GM18861 (cell line): ENCODE measurements around the gene MARCHF9.

Experiments used
- ATAC-seq: cut with Tn5 transposase; IDR thresholded peaks from one replicate; pipeline ENCODE4 v1.9.1; 2021; ENCODE audit not compliant: unreplicated experiment

Gene MARCHF9

DNA sequence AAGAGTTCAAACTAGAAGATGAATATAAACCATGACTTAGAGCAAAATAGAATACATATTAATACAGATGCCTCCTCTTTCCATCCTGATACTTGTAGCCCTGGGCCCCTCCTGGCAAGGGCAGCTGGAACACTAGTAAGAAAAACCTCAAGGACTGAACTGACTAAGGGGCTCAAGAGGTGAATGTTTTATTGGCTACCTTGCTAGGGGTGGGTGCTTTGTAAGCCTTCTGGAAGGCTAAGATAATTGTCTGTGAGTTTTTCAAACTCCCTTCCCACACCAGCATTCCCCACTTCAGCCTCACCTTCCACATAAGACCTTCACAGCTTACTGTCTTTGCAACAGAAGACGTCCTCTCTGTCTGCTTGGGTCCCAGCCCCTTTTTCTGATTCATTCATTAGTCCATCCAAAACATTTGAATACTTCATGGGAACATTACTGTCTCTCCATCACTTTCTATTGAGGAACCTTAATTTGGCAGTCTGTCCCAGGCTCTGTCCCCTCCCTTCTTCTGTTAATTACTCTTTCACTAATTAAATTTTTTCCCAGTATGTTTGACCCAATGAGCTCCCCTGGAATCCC lies 1.1 kb upstream of the MARCHF9 start:
- no peak for ATAC-seq

DNA sequence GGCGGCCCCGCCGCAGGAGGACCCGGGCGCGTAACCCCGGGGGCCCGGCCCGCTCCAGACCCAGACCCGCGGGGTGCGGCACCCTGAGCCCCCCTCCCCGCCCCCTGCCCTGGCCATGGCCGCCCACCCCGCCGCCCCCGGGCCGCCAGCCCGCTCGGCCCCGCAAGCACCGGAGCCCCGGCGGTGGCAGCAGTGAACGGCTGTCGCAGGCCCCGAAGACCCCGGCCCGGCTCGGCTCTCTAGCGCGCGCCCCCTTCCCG lies 221 bp downstream of the MARCHF9 start:
- ATAC-seq = no peak

DNA sequence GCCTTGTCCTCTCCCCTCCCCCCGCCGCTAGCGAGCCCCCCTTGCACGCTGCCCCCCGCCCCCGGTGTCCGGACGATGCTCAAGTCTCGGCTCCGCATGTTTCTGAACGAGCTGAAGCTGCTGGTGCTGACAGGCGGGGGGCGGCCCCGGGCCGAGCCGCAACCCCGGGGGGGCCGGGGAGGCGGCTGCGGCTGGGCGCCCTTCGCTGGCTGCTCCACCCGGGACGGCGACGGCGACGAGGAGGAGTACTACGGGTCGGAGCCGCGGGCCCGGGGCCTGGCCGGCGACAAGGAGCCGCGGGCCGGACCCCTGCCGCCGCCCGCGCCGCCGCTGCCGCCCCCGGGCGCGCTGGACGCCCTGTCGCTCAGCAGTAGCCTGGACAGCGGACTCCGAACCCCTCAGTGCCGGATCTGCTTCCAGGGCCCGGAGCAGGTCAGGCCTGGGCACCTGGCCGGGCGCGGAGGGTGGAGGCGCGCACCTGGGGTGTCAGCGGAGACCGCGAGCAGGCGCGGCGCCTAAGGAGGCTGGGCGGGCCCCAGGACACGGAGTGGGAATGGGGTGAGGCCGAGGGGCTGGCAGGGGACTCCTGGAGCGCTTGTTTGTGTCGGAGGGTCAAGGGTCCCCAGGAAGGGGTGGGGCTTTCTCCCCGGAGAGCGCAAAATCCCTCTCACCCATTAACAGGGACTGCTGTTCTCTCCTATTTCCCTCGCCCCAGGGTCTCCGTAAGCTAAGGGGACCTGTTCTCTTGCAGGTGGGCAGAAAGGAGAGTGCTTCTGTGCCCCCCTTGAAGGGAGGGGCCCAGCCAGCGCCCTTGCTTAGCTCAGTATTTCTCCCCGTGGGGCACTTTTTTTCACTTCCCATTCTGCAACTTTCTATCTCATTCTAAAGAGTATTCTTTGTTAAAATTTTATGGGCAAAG lies 810 bp downstream of the MARCHF9 start:
- no peak for ATAC-seq

GRCh38 chr12:57756406-57757341 lies 1.8 kb downstream of the MARCHF9 start:
- ATAC-seq = no peak

DNA sequence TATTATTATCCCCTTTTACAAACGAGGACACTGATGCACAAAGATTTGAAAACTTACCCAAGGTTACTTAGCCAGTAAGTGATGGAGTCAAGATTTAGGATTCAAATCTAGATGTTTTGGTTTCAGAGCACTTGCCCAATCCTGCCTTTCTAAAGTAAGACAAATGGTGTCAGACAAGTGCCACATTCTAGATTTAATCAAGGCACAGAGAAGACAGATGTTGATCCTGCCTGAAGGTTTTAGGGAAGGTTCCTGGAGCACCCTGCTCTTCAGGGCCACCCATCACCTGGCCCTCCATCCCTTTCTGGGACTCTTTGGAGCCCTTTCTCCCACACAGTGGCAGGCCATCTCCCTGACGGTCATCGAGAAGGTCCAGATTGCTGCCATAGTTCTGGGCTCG lies 2.9 kb downstream of the MARCHF9 start:
- ATAC-seq = no peak

GRCh38 chr12:57758552-57759359 lies 3.9 kb downstream of the MARCHF9 start:
- ATAC-seq = no peak

DNA sequence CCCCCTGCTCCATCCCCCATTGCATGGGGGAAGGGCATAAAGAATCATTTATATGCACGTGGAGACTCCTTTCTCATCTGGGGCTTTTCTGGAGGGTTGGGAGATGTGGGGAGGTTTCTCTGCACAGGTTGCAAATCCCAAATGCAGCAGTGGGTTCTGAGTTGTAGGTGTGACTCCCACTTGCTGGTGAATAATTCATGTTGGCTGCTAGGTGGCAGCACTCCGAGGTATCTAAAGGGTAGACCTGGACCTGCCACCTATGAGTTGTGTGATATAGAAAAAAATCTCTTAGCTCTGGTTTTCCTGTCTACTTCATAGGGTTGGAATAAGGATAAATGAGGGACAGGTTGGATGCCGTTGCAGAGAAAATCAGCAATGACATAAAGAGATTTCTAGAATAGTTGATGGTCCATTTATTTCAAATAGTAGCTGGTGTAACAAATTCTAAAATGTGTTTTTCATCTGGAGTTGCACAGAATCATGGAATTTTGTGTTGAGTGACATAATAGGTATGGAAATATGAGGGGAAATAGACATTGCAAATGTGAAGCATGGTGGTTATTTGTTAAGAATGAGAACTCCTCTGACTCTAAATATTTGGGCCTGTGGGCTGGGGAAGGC lies 4.6 kb downstream of the MARCHF9 start:
- ATAC-seq = no peak

DNA sequence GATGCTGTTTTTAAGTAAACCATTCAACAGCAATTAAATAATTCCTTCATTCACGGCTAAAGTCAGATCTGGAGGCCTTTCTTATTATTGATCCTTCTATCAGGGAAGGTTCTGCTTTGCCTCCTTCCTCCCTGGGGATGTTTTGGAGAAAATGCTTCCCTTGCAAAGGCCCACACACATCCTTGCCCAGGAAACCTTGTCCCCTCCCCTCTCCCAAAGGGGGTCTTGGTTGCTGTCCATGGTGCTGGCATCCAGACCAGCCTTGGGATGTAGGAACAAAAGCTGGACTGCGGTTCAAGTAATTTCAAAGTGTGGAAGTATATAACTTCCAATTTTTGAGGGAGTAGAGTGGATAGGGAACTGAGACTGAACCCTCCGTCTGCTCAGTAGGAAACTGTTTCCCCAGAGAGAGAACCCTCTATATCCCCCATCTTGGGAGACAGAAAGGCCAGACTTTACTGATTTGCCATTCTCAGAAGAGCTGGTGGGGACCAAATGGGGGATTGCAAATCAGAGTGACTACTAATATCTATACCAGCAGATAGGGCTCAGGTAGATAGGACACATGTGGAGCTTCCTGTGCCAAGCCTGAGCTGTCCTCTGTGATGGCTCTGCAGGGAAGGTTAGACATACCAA lies 5.6 kb downstream of the MARCHF9 start:
- ATAC-seq = no peak

GRCh38 chr12:57761391-57761998 lies 6.6 kb downstream of the MARCHF9 start:
- ATAC-seq = no peak

DNA sequence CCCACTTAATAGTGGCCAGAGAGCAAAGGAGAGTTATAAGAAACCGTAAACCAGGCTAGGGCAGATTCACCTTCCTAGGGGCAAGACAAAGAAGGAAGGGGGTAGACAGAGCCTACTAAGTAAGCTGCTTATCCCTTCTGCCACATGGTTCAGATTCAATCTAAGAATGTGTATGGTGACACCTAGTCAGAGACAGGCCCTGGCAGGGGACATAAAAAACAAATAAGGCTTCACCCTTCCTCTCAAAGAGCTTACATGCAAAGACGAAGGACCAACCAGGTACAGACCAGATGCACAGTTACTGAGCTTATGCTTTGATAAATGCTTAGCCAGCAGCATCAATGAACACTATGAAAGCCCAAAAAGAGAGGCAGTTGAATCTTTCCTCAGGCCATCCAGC lies 7.6 kb downstream of the MARCHF9 start:
- no peak for ATAC-seq

GRCh38 chr12:57763881-57764661 lies 9.2 kb downstream of the MARCHF9 start:
- no peak for ATAC-seq

DNA sequence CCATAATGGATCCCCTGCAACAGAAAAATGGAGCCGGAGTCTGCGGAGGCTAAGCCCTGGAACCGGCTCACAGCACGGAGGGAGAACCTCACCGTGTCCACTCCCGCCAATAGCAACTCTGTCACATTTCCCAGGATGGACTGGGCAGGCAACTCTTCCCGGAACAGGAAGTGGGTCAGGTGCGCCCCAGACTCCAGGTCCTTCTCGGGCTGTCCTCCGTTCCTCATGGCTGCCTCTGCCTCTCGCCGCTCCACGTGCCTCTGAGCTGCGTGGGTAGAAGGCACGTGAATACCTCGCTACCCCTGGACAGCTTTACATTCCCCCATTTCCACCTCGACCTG lies 9.7 kb downstream of the MARCHF9 start:
- no peak for ATAC-seq

- ATAC-seq = no peak
These were observed 10.2 kb downstream of the MARCHF9 start for GRCh38 chr12:57765003-57765697.

GRCh38 chr12:57765698-57766463 lies 11.0 kb downstream of the MARCHF9 start:
- ATAC-seq = no peak

DNA sequence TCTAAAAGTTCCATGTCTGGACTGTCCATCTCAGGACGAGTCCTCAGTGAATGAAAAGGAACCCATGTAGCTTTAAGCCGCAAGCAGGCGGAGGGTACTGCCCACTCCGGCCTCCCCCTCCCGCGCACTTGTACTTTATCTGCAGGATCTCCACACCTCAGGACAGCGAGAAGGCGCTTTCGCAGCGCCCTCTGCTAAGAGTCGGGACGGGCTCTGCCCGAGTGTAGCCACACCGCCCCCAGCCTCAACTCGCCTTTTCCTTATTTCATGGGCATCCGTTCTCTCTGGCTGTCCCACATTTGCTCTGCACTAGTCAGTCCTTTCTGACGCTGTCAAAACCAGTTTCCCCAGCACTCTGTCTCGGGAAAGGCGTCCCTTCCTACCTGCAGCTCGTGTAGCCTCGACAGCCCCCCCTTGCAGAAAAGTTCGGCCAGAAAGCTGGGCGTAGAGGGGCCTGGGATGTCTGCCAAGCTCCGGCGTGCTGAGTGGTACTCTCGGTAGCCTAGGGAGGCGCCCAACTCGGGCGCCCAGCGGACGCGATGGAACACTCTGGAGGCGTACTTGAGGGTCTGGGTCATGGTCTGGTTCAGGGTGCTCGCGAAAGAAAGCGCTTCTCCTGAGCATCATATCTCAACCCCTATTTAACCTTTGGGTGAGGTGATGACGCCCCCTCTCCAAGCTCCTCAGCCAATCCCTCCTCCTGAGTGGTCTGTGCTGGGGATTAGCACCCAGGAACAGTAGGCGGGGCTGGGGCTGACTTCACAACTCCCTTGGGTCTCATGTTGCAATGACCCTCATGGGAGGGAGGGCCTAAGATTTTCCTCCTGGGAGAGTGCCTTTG lies 11.8 kb downstream of the MARCHF9 start, which contains the start of gene CYP27B1:
Gene CYP27B1, minus strand, starts transcription at position 615 of the 841 bp plus-strand sequence. Its CDS starts 37 bp downstream, at position 578.
- ATAC-seq = no peak

DNA sequence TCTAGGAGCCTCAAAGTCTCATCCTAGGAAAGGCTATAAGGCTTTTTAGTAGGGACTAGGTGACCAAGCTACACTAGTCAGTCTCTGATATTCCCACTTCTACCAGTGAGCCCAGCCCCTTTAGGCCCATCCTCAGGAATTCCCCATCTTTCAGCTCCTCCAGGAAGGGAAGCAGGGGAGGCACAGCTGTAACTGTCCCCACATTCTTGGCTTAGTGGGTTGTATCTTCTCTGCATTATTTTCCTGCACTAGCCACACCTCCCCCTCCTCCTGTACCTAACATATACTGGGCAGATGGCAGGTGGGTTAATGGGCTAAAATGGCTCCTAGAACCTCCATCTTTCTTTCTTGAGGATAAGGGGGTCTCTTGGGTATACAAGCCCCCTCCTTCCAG lies 12.4 kb downstream of the MARCHF9 start:
- ATAC-seq = no peak

- no peak for ATAC-seq
These were observed 13.0 kb downstream of the MARCHF9 start for GRCh38 chr12:57767876-57768275.
